Gastroesophageal sphincter (tissue), 4 donors: Measurements from ENCODE around the gene CELSR1. TPM values are rescaled to one million over a fixed set of nuclear protein-coding genes. Genes with fewer than 3 reads are reported as not detected.

ENCODE experiments used
- ATAC-seq: fragments of 150-250 bp; one replicate; pipeline ENCODE4 v1.9.1; 2016; ENCODE audit warnings: mild to moderate bottlenecking, moderate library complexity
- H3K27ac ChIP-seq, 4 donors: fragments of 200-600 bp; sonication (generic) in 3 of 4; 1 replicate in 3 of 4; 2 replicates in 1 of 4; pipeline ENCODE4 v1.5.1; 2016 to 2019
- H3K27me3 ChIP-seq: fragments of 200-600 bp; sonication (generic); one replicate; pipeline ENCODE4 v1.5.1; 2019
- H3K36me3 ChIP-seq, 2 donors: fragments of 200-600 bp; sonication (generic); one replicate each; pipeline ENCODE4 v1.5.1; 2019; ENCODE audit warnings: control low read depth in 1 of 2
- H3K4me1 ChIP-seq, 3 donors: fragments of 200-600 bp; sonication (generic); 1 replicate in 2 of 3; 2 replicates in 1 of 3; pipeline ENCODE4 v1.5.1; 2016 to 2019; ENCODE audit warnings: control low read depth in 2 of 3
- H3K4me3 ChIP-seq, 2 donors: fragments of 200-600 bp; sonication (generic); one replicate each; pipeline ENCODE4 v1.5.1; 2019; ENCODE audit warnings: mild to moderate bottlenecking in 1 of 2, moderate library complexity in 1 of 2
- H3K9me3 ChIP-seq, 3 donors: fragments of 200-600 bp; sonication (generic); one replicate each; pipeline ENCODE4 v1.5.1; 2017 to 2019; ENCODE audit warnings: control low read depth in 2 of 3
- CTCF ChIP-seq, 4 experiments: fragments of 200-600 bp in 2 of 4; fragments of 450-650 bp in 2 of 4; sonication (generic) in 1 of 4; IDR thresholded peaks; one replicate each; pipeline ENCODE4 v1.5.1; 2017 to 2019; ENCODE audit warnings: antibody characterized with exemption in 4 of 4, mild to moderate bottlenecking in 2 of 4, moderate library complexity in 2 of 4
- EP300 ChIP-seq: sonication (generic); formaldehyde crosslinking; IDR thresholded peaks from one replicate; pipeline ENCODE4 v1.6.1; 2017; ENCODE audit warnings: antibody characterized with exemption, mild to moderate bottlenecking
- POLR2A ChIP-seq, 2 donors: fragments of 450-650 bp; IDR thresholded peaks; one replicate each; pipeline ENCODE4 v1.6.1; 2017; ENCODE audit warnings: antibody characterized with exemption in 2 of 2, mild to moderate bottlenecking in 2 of 2, moderate library complexity in 1 of 2
- POLR2AphosphoS5 ChIP-seq: sonication (generic); formaldehyde crosslinking; IDR thresholded peaks from one replicate; pipeline ENCODE4 v1.6.1; 2017; ENCODE audit warnings: antibody characterized with exemption
- WGBS, 2 donors: methylation state at CpG; one replicate each; pipeline ENCODE4 v1.1.5; 2018; ENCODE audit warnings: low coverage in 1 of 2; 5-methylcytosine and 5-hydroxymethylcytosine counted together
- total RNA-seq, 4 donors: library from RNA; depleted of rRNA; stranded (reverse); fragments of >200 nt; gene quantifications; one replicate each; pipeline ENCODE4 v1.1.0, GENCODE V29; 2016

Gene CELSR1
- total RNA-seq, 4 donors from 2014 or later: 1.7 to 4.8 (median 4.3) TPM

DNA sequence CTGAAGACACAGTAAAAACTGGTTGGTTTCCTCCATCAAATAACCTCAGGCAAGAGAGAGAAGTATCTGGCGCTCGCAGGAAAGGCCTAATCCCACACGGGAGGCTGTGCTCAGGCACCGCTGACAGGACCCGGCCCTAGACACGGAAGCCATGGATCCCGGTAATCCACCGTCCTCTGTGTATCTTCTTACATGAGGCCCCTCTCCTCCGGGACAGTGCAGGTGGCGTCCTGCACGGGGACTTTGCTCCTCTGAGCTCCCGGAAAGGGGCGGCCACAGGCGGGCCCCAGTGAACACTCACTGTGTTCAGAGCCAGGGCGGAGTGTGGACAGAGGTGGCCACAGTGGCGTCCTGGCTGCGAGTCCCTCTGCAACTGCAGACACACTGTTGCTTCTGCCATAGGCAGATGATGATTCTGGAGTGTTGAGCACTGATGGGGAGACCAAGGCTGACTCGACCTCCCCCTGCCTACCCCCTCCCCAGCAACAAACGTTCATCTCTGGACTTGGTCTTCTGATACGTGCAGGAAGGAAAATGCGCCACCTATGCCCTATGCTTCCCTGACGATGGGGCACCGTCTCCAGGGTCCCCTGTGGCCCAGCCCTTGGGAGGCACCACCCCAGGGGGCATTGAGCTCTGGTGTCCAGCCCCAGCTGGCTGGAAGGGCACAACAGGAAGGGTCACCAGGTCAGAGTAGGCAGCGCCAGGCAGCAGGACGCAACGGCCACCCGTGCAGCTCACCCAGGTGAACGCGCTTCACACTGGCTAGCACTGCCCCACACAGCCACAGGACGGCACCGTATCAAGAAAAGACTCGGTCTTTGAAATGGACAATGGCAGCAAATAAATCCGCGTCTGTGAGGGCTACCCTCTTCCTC, 106.2 kb downstream of the CELSR1 start:
- 67 to 86% methylated on average over 3 to 11 of the region's 34 CpGs for WGBS, 2 donors

GRCh38 chr22:46429325-46429853, 108.0 kb downstream of the CELSR1 start:
- Histone ChIP-seq H3K4me1 (no peaks in the 10 kb centered on the region), H3K27ac (no peak overlapping the region), H3K9me3 (peaks cover 0 to 8% (median 0%) of the 10 kb centered on the region in 3 donors), H3K36me3 (no peaks in the 10 kb centered on the region), H3K4me3 (no peak overlapping the region), H3K27me3 (peaks cover 15% of the 10 kb centered on the region)
- 17 to 58% methylated on average over 2 to 5 of the region's 13 CpGs for WGBS, 2 donors
- no peak for ATAC-seq
- TF ChIP-seq POLR2AphosphoS5 (no peak), EP300 (no peak), CTCF (IDR thresholded peaks at IDR 0.05) (no peak), POLR2A (IDR thresholded peaks at IDR 0.05) (no peak)

More for the DNA sequence above, 106.2 kb downstream of the CELSR1 start:
- Histone ChIP-seq H3K4me3 (no peak overlapping the region), H3K4me1 (no peaks in the 10 kb centered on the region), H3K9me3 (no peaks in the 10 kb centered on the region), H3K27ac (no peak overlapping the region), H3K36me3 (no peaks in the 10 kb centered on the region), H3K27me3 (peaks cover 15% of the 10 kb centered on the region)
- ATAC-seq: no peak
- no peak for TF ChIP-seq POLR2AphosphoS5
- no peak for TF ChIP-seq POLR2A (IDR thresholded peaks at IDR 0.05)
- TF ChIP-seq CTCF (IDR thresholded peaks at IDR 0.05): no peak
- TF ChIP-seq EP300: no peak

DNA sequence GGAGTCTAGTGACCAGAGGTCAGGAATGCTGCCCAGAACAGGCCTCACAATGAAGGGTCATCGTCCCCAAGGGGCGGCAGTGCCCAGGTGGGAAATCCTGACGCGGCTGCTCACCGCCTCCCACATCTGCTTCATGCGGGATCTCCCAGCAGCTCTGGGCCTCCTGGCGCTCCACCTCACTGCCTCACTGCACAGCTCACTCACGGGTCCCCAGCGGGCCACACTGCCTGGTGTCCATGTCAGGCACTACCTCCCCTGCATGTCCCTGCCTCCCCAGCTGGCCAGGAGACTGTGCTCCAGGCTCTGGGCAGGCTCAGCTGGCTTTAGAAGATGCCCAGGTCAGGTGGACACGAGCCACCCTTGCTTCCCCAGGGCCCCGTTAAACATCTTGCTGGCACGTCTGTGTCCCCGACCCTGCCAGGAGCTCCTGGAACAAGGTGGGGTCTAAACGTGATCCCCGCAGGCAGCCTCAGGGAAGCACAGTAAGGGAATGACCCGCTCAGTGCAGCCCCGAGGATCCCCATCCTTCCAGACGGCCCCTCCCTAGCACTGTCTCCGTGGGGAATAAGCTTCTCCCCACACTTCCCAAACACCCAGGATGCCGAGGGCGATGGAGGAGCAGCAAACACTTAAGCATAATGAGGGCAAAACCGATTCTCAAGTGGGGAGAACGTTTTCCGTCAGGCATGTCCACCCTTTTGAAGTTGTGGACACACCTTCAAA, 108.7 kb downstream of the CELSR1 start:
- no peak overlapping the region for H3K4me3 ChIP-seq
- ATAC-seq: no peak
- peaks cover 15% of the 10 kb centered on the region for H3K27me3 ChIP-seq
- H3K9me3 ChIP-seq: peaks cover 0 to 8% (median 0%) of the 10 kb centered on the region in 3 donors
- H3K36me3 ChIP-seq: no peaks in the 10 kb centered on the region
- no peak overlapping the region for H3K27ac ChIP-seq
- H3K4me1 ChIP-seq: no peaks in the 10 kb centered on the region
- no peak for TF ChIP-seq POLR2A (IDR thresholded peaks at IDR 0.05)
- TF ChIP-seq CTCF (IDR thresholded peaks at IDR 0.05): no peak
- TF ChIP-seq POLR2AphosphoS5: no peak
- TF ChIP-seq EP300: no peak
- 97% methylated on average over 6 of the region's 24 CpGs; no CpG with 5 or more reads in 1 of the 2 donors for WGBS, 2 donors

DNA sequence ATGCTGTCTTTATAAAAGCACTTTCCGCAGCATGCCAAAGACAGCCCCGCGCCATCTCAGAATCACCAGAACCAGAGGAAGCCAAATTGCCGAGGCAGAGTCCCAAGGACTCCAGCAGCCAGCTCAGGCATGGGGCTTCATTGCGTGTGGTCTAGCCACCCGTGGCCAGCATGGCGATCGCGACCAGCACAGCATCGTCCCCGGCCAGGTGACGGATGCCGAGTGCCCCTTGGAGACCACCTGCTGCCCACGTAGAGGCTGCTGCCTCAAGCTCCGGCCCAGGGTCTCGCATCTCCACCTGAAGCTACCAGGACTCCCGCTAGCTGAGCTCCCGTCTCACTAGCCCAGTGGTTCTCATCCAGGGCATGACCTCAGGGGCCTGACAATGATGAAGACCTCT, 109.2 kb downstream of the CELSR1 start:
- WGBS, 2 donors: 60 to 80% methylated on average over 1 of the region's 18 CpGs
- Histone ChIP-seq H3K4me1 (no peaks in the 10 kb centered on the region), H3K4me3 (no peak overlapping the region), H3K36me3 (no peaks in the 10 kb centered on the region), H3K27me3 (peaks cover 15% of the 10 kb centered on the region), H3K27ac (no peak overlapping the region), H3K9me3 (peaks cover 0 to 8% (median 0%) of the 10 kb centered on the region in 3 donors)
- no peak for ATAC-seq
- TF ChIP-seq EP300 (no peak), POLR2A (IDR thresholded peaks at IDR 0.05) (no peak), POLR2AphosphoS5 (no peak), CTCF (IDR thresholded peaks at IDR 0.05) (no peak)
